Activated naive CD8-positive, alpha-beta T cell (primary cell): ENCODE measurements around the gene STH.

Source experiments
- H3K27ac Mint-ChIP-seq: one replicate; pipeline ENCODE4 v1.8.0; 2021; ENCODE audit warnings: mixed read lengths
- H3K27me3 Mint-ChIP-seq: one replicate; pipeline ENCODE4 v1.8.0; 2021; ENCODE audit warnings: mixed read lengths
- H3K36me3 Mint-ChIP-seq: one replicate; pipeline ENCODE4 v1.8.0; 2021; ENCODE audit warnings: mixed read lengths
- H3K4me1 Mint-ChIP-seq: one replicate; pipeline ENCODE4 v1.8.0; 2021; ENCODE audit warnings: low read depth, mixed read lengths
- H3K4me3 Mint-ChIP-seq: one replicate; pipeline ENCODE4 v1.8.0; 2021; ENCODE audit warnings: mild to moderate bottlenecking, mixed read lengths
- H3K9me3 Mint-ChIP-seq: one replicate; pipeline ENCODE4 v1.8.0; 2021; ENCODE audit warnings: low read depth, mixed read lengths

The STH gene

GRCh38 chr17:45962221-45962972 lies 36.7 kb upstream of the STH start:
- no peak overlapping the region for H3K27ac Mint-ChIP-seq
- no peaks in the 10 kb centered on the region for H3K4me1 Mint-ChIP-seq

DNA sequence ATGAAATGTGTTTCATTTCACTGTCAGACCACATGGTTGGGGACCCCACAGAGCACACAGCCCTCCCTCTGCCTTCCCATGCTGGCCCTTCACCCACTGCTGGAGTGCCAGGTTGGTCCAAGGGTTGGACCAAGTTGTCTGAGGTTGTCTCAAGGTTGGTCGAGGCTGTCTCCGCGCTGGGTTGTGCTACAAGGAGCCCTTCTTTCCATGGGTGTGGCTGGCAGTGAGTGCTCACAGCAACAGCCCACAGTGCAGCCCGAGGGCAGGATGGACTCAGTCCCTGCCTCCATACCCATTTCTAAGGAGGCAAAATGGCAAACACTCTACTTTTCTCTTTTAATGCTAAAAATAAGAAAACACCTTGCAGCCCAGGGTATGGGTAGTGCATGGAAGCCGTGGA lies 35.8 kb upstream of the STH start:
- H3K9me3 Mint-ChIP-seq = no peaks in the 10 kb centered on the region
- H3K4me3 Mint-ChIP-seq = no peak overlapping the region
- H3K4me1 Mint-ChIP-seq = no peaks in the 10 kb centered on the region
- H3K36me3 Mint-ChIP-seq = peaks cover 2% of the 10 kb centered on the region
- H3K27ac Mint-ChIP-seq = no peak overlapping the region
- H3K27me3 Mint-ChIP-seq = peaks cover 6% of the 10 kb centered on the region

More at GRCh38 chr17:45962221-45962972, 36.7 kb upstream of the STH start:
- no peaks in the 10 kb centered on the region for H3K9me3 Mint-ChIP-seq
- H3K36me3 Mint-ChIP-seq = peaks cover 2% of the 10 kb centered on the region
- no peak overlapping the region for H3K4me3 Mint-ChIP-seq
- H3K27me3 Mint-ChIP-seq = peaks cover 4% of the 10 kb centered on the region

DNA sequence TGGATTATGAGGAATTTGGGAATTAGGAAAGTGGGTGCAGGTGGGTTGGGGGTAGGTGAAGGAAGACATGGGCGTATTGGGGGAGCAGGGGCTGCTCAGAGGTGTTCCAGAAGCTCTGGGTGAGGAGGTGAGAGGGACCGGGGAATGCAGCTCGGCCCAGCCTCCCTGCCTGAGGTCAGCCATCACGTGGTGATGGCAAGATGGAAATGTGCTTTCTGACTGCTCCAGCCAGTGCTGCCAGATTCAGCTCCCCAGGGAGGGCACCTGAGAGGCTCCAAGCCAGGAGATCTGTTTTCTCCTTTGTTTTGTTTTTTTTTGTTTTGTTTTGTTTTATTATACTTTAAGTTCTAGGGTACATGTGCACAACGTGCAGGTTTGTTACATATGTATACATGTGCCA lies 35.2 kb upstream of the STH start:
- Mint-ChIP-seq H3K9me3 (no peaks in the 10 kb centered on the region), H3K4me1 (no peaks in the 10 kb centered on the region), H3K36me3 (peaks cover 2% of the 10 kb centered on the region), H3K27ac (no peak overlapping the region), H3K4me3 (no peak overlapping the region), H3K27me3 (peaks cover 8% of the 10 kb centered on the region)

DNA sequence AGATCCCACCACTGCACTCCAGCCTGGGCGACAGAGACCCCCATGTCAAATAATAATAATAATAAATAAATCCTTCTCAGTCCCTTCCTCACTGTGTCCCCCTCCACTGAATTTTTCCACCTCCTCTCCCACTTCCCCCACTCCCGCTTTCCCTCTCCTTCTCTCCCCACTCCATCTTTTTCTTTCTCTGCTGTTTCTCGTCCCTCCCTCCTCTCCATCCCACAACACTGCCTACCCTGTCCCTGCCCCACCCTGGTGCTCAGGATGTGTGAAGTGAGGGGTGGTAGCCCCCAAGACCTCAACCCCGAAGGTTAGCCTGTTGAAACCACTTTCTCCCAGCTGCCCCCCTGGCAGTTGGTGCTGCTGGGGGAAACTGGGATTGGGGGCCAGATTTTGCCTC lies 34.4 kb upstream of the STH start:
- H3K4me3 Mint-ChIP-seq = no peak overlapping the region
- no peaks in the 10 kb centered on the region for H3K4me1 Mint-ChIP-seq
- H3K9me3 Mint-ChIP-seq = no peaks in the 10 kb centered on the region
- H3K27ac Mint-ChIP-seq = no peak overlapping the region
- H3K27me3 Mint-ChIP-seq = peaks cover 10% of the 10 kb centered on the region
- peaks cover 2% of the 10 kb centered on the region for H3K36me3 Mint-ChIP-seq

- H3K27ac Mint-ChIP-seq = no peak overlapping the region
- no peaks in the 10 kb centered on the region for H3K9me3 Mint-ChIP-seq
- H3K36me3 Mint-ChIP-seq = peaks cover 2% of the 10 kb centered on the region
- no peaks in the 10 kb centered on the region for H3K4me1 Mint-ChIP-seq
- no peak overlapping the region for H3K4me3 Mint-ChIP-seq
- H3K27me3 Mint-ChIP-seq = peaks cover 13% of the 10 kb centered on the region
Observed at GRCh38 chr17:45965812-45966211, 33.2 kb upstream of the STH start.

DNA sequence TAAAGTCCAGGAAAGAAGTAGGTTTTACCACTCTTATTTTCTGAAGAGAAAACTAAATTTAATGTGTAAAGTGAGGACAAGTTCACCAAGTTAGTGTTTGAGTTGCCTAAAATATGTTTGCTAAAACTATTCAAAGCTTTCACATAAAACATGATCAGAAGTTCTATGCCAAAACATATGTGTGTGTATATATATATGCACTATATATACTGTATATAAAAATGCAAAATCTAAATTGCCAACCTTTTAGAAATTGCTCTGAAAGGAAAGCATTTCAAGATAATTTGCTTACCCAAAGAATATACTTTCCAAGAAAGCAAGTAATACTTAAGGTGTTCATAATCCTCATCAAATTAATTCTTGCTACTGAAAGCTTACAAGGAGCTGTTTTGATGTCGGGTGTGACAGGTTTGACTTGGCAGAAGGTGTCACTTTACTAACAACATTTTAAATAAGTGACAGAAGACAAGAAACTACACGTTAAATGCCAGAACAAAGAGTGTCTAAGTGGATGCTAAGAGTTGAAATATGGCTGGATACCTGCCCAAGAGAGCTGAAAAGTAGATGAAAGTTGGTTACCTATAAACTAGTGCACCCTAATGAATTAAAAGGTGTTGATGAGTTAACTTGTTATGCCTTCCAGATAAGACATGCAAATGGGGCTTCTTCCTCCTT lies 32.3 kb upstream of the STH start:
- Mint-ChIP-seq H3K4me1 (no peaks in the 10 kb centered on the region), H3K9me3 (no peaks in the 10 kb centered on the region), H3K27ac (no peak overlapping the region), H3K36me3 (peaks cover 2% of the 10 kb centered on the region), H3K27me3 (peaks cover 13% of the 10 kb centered on the region), H3K4me3 (no peak overlapping the region)

GRCh38 chr17:45967378-45967777 lies 31.7 kb upstream of the STH start:
- no peak overlapping the region for H3K27ac Mint-ChIP-seq
- H3K9me3 Mint-ChIP-seq = peaks cover 1% of the 10 kb centered on the region
- no peaks in the 10 kb centered on the region for H3K4me1 Mint-ChIP-seq
- H3K27me3 Mint-ChIP-seq = peaks cover 13% of the 10 kb centered on the region
- H3K4me3 Mint-ChIP-seq = no peak overlapping the region
- peaks cover 2% of the 10 kb centered on the region for H3K36me3 Mint-ChIP-seq

GRCh38 chr17:45968732-45969131 lies 30.3 kb upstream of the STH start:
- Mint-ChIP-seq H3K4me3 (no peak overlapping the region), H3K27ac (no peak overlapping the region), H3K27me3 (peaks cover 13% of the 10 kb centered on the region), H3K4me1 (no peaks in the 10 kb centered on the region), H3K9me3 (peaks cover 3% of the 10 kb centered on the region), H3K36me3 (peaks cover 2% of the 10 kb centered on the region)

GRCh38 chr17:45969726-45970125 lies 29.3 kb upstream of the STH start:
- Mint-ChIP-seq H3K36me3 (peaks cover 2% of the 10 kb centered on the region), H3K27me3 (peaks cover 13% of the 10 kb centered on the region), H3K4me1 (no peaks in the 10 kb centered on the region), H3K4me3 (no peak overlapping the region), H3K27ac (no peak overlapping the region), H3K9me3 (peaks cover 3% of the 10 kb centered on the region)

- Mint-ChIP-seq H3K27ac (no peak overlapping the region), H3K27me3 (peaks cover 12% of the 10 kb centered on the region), H3K4me1 (no peaks in the 10 kb centered on the region), H3K36me3 (peaks cover 1% of the 10 kb centered on the region), H3K4me3 (no peak overlapping the region), H3K9me3 (peaks cover 3% of the 10 kb centered on the region)
Observed at GRCh38 chr17:45970659-45971058, 28.4 kb upstream of the STH start.

- Mint-ChIP-seq H3K36me3 (no peaks in the 10 kb centered on the region), H3K4me3 (no peak overlapping the region), H3K4me1 (no peaks in the 10 kb centered on the region), H3K27me3 (peaks cover 9% of the 10 kb centered on the region), H3K9me3 (peaks cover 3% of the 10 kb centered on the region), H3K27ac (no peak overlapping the region)
Observed at GRCh38 chr17:45971698-45972141, 27.3 kb upstream of the STH start.

DNA sequence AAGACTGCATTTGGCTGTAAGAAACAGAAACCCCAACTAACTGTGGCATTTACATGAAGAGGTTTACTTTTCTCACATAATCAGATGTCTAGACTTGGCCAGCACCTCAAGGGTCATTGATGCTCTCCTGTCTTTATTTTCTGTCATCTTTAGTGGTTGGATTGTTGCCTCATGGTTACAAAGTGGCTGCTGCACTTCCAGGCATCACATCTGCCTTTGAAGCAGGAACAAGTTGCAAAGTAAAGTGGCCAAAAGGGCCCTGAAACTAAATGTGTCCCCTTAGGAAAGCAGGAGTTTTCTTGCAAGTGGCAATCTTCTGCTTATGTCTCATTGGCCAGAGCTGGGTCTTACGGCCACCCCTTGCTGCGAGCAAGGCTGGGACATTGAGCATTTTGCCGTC lies 26.5 kb upstream of the STH start:
- Mint-ChIP-seq H3K27ac (no peak overlapping the region), H3K4me1 (no peaks in the 10 kb centered on the region), H3K27me3 (peaks cover 9% of the 10 kb centered on the region), H3K4me3 (no peak overlapping the region), H3K9me3 (peaks cover 3% of the 10 kb centered on the region), H3K36me3 (no peaks in the 10 kb centered on the region)

DNA sequence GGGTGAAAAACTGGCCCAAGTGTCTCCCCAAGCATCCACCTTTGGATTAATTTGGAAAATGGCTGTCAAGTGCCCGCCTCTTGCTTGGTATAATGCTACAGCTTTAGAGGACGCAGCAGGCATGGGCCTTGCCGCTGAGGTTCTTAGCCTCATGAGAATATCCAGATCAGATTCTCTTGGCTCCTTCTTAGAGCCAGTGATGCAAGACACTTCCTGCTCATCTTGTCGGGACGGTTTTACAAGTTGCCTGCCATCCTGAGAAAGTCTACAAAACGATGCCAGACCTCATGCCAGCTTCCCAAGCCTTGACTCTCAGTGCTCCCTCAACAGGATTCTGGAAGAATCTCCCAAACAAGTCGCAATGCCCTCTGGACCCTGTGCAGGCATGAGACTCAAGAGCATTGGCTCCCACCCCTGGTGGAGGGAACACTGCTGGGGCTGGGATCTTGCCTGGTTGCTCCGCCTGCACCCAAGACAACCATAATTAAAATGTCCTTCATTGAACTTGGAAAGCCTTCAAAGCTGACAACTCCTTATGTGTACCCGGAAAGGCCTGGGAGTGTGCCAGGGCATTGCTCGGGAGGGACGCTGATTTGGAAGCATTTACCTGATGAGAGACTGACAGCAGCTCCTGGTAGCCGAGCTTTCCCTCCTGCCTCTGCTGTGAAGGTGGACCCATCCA lies 25.8 kb upstream of the STH start:
- no peaks in the 10 kb centered on the region for H3K4me1 Mint-ChIP-seq
- no peak overlapping the region for H3K4me3 Mint-ChIP-seq
- H3K9me3 Mint-ChIP-seq = peaks cover 3% of the 10 kb centered on the region
- H3K27ac Mint-ChIP-seq = no peak overlapping the region
- H3K36me3 Mint-ChIP-seq = no peaks in the 10 kb centered on the region
- peaks cover 7% of the 10 kb centered on the region for H3K27me3 Mint-ChIP-seq

DNA sequence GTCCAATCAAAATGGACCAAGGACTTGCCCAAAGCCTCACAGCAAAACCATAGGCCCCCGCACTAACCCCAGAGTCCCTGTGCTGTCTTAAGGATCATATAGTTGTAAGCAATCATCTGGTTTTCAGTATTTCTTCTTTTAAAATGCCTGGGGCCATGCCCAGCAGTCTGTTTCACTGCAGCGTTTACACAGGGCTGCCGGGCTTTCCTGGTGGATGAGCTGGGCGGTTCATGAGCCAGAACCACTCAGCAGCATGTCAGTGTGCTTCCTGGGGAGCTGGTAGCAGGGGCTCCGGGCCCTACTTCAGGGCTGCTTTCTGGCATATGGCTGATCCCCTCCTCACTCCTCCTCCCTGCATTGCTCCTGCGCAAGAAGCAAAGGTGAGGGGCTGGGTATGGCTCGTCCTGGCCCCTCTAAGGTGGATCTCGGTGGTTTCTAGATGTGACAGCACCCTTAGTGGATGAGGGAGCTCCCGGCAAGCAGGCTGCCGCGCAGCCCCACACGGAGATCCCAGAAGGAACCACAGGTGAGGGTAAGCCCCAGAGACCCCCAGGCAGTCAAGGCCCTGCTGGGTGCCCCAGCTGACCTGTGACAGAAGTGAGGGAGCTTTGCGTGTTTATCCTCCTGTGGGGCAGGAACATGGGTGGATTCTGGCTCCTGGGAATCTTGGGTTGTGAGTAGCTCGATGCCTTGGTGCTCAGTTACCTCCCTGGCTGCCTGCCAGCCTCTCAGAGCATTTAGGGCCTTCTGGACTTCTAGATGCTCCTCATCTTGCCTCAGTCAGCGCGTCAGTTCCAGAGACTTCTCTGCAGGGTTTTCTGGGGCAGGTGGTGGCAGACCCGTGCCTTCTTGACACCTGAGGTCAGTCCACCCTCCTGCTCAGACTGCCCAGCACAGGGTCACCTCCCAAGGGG lies 24.8 kb upstream of the STH start:
- H3K27me3 Mint-ChIP-seq = peaks cover 4% of the 10 kb centered on the region
- H3K4me3 Mint-ChIP-seq = no peak overlapping the region
- H3K4me1 Mint-ChIP-seq = no peaks in the 10 kb centered on the region
- H3K9me3 Mint-ChIP-seq = peaks cover 3% of the 10 kb centered on the region
- no peaks in the 10 kb centered on the region for H3K36me3 Mint-ChIP-seq
- no peak overlapping the region for H3K27ac Mint-ChIP-seq
